HG03432 (cell line): ENCODE data around the gene RBM23.
A peak's percentile ranks its signal among the peaks of the same experiment; 100 is the strongest.

ENCODE experiments used
- ATAC-seq: cut with Tn5 transposase; IDR thresholded peaks from one replicate; pipeline ENCODE4 v1.9.1; 2021; ENCODE audit warnings: mild to moderate bottlenecking, moderate library complexity; ENCODE audit not compliant: unreplicated experiment

Gene RBM23

DNA sequence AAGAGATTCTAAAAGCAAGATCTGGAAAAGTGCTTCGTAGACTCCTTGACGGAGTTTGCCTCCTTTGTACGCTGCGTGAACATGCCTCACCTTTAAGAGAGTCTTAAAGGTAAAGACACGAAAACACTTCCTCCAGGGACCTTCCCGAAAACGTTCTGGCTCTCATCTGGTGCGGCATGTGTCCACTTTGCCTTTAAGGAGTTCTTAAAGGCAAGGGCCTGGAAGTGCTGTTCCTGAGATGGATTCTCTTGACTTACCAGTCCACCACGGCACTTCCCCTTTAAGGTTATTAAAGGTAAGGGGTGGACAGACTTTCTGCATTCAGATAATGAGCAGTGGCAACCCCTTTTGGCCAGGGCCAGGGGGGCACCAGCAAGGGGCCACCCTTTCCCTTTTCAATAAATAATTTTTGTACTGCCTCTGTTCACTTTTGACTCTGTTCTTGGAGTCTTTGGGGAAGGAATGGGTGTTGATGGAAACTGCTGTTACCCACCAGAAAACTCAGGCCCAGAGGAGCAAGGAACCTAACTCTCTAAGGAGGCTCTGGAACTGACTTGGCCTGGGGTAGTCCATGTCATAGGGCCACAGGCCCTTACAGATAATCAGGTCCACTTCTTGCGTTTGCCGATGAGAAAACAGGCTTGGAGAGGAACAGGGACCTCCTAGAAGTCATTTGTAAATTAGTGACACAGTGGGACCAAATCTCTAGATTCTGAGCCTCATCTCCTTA, 31.5 kb downstream of the RBM23 start:
- peak; percentile 35 for ATAC-seq

DNA sequence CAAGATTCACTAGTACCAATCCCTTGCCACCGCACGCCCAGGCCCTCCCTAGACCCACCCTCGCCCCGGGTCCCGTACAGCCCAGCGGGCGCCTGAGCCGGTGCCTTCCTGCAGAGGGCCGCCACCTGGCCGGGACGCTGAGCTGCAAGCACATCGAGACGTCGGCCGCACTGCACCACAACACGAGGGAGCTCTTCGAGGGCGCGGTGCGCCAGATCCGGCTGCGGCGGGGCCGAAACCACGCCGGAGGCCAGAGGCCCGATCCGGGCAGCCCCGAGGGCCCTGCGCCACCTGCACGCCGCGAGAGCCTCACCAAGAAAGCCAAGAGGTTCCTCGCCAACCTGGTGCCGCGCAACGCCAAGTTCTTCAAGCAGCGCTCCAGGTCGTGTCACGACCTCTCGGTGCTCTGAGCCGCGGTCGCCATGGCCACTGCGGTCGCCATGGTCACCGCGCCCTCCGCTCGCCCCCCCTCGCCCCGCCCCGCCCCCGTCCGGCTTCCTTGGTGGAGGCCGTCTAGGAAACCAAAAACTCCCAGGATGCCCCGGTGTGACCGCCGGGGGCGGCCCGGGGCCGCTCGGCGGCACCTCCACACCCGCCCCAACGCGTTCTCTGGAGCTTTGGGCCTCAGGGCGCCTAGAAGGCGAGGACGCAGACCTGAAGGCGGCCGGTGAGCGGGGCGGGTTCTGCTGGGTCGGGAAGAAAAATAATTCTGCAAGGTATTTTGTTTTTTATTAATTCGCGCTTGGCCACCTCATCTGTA, 32.3 kb downstream of the RBM23 start:
- ATAC-seq, result peak; percentile 70

DNA sequence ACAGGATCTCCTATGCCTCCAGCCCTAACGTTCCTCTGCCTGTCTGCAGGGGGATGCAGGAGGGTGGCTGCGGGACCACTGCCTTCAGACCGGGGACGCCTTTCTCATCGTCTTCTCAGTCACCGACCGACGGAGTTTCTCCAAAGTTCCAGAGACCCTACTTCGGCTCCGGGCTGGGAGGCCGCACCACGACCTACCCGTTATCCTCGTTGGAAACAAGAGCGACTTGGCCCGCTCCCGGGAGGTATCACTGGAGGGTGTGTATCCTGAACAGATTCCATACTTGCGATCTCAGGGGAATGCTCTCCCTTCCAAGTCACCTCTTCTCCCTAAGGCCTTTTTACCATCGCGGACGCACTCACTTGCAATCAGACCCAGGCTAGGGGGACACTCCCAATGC, 33.0 kb downstream of the RBM23 start:
- no peak for ATAC-seq

DNA sequence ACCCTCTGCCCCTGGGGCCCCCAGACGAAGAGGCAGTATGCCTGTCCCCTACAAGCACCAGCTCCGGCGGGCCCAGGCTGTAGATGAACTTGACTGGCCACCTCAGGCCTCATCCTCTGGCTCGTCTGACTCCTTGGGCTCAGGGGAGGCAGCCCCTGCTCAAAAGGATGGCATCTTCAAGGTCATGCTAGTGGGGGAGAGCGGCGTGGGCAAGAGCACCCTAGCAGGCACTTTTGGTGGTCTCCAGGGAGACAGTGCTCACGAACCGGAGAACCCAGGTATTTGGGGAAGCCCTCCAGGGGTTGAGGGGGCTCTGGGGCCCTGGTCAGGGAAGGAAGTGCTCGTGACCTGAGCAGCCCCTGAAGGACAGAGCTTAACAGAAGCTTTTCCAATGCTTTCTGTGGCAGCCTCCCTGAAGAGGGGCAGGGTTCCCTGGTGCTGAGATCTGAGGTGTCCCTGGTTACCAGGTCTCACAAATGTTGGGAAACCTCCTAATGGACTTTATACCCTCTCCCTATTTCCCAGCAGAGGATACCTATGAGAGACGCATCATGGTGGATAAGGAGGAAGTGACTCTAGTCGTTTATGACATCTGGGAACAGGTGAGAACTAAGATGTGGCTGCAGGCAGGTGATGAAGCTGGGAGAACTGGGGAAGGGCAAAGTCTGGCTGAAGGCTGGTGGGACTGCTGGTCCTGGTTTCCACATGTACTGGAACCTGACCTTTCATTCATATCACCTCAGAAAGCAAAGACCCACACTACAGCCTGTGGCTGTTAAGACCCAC, 34.0 kb downstream of the RBM23 start:
- ATAC-seq, result no peak

DNA sequence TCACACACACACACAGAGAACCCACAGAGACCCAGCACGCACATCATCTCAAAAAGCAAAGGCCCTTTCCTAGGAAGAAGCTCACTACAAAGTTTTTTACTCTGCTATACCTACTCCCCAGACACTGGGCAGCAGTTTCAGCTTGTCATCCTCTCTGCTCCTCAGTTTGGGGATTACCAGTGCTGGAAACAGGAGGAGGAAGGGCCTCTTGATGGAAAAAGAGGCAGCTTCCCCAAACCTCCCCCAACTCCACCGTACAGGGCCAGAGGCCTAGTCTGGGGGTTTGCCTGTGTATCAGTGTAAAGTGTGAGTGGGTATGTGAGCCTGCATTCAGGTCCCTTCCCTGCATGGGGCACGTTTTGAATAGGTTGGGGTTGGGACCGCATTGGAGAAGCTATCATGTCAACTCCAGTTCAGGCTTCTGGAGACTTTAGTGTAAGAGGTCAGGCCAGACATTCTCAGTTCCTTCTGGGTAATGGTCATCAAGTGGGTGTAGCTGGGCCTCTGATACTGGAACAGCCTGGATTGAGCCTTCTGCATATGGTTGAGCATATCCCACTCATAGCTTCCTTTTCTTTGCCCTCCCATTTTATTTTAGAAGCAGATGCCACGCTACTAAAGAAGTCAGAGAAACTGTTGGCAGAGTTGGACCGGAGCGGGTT, 34.7 kb downstream of the RBM23 start:
- no peak for ATAC-seq

DNA sequence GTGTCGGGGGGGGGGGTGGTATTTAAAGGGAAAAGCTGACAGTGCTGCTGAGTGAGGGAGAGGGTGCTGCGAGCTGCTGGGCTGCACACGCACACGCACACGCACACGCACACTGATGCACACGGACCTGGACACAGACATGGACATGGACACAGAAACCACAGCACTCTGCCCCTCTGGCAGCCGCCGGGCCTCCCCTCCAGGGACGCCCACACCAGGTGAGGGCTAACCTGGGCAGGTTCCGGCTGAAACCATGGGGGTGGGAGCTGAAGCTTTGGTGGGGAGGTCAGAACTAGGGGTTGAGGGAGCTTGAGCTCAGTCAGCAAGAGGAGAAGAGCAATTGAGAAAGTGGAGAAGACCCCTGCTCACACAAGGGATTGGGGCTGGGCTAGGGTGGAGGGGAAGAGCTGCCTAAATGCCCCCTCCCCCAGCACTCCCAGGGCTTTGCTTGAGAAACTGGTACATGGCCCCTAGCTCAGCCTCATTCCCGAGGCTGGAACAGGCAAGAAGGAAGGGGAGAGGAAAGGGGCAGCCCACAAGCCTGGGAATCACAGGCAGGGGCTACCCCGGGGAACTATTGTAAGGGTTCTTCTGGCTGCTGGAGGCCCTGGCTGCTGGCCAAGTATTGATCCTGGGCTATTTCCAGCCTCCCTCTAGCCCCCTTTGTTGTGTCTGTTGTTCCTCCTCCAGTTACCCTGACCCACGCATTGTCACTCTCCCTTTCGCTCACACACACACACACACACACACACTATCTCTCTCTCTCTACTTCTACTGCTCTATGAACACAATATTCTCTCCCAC, 35.6 kb downstream of the RBM23 start, which contains the start of gene REM2:
REM2 (plus strand) TSS at position 50 of the 804 bp plus-strand sequence; CDS start at position 116, 66 bp downstream.
- ATAC-seq, result no peak

DNA sequence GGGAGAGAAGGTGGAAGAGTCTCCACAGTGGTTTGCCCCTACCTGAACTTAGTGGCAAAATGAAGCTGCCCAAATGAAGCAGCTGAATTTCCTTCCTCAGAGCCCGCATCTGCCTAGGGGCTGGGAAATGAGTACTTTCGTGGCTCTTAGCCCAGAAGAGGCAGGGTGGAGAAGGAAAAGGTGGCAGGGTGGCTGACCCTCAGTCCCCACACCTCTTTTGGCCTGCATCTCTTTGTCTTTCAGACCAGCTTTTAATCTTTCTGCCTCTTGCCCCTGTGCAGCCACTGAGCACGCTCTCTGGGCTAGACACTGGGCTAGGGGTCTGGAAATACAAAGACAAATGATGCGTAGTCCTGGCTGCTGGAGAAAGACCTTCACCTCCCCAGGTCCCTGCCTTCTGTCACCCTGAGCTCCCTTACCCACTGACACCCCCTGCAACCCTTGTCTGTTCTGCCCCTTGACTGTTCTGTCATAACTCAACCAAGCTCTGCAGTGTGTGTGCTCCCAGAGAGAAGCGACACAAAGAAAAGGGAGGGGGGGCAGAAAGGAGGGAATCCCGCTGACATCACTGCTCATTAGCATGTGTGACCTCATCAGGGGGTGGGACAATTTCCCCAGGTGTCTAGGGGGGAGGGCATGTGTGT, 36.3 kb downstream of the RBM23 start:
- ATAC-seq, result no peak

DNA sequence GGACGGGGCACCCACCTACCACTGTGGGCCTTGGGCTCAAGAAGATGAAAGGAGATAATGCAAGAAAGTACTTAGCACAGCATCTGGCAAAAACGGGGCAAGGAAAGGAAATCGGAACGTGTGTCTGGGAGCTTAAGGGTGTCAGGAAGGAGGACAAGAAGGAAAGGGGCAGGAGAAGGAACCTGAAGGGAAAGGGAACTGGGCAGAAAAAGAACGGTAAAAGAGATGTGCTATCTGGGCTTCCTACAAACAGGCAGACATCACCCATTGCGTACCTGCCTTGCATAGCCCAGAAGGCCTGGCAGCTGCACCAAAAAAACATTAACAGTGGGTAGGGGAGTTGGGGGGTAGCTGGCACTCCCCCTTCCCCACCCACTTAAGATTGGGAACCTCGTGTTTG, 36.9 kb downstream of the RBM23 start:
- ATAC-seq, result no peak

DNA sequence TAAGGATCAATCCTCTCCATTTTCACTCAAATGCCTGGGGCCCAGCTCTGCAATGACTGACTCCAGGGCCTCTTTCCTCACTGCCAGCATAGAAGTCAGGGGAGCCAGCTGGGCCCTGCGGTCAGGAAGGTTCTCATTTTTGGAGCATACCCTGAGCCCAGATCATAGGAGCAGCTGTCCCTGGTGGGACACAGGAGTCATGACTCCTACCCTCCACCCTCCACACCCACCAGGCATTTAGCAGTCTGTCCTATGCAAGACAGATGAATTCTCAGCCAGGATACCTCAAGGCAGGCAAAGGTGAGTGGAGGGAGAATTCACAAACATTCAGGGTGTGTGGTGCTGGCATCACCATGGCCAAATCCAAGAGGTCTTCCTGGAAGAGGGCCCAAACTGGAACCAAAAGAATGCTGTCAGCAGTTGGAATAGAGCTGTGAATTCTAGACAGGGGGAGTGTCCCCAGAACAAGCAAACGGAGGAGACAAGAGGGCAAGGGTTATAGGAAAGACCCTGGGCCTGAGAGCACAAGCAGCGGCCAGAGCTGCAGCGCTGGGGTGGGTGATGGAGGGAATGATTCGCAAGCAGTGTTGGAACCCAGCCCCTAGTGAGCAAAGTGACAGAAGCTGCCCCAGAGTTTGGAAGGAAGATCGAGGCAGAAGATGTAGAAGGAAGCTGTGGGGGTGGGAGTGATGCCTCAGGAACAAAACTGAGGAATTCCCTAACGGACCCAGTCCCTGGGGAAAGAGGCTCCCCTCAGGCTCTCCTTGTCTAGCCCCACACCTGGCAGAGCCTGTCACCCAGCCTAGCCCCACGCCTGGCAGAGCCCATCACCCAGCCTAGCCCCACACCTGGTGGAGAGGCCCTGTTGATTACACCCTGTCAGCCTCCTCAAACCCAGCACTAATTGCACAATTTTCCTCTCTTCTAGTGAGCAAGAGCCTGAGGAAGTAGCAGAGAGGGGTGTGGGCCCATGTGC, 40.4 kb downstream of the RBM23 start:
- ATAC-seq, result no peak

DNA sequence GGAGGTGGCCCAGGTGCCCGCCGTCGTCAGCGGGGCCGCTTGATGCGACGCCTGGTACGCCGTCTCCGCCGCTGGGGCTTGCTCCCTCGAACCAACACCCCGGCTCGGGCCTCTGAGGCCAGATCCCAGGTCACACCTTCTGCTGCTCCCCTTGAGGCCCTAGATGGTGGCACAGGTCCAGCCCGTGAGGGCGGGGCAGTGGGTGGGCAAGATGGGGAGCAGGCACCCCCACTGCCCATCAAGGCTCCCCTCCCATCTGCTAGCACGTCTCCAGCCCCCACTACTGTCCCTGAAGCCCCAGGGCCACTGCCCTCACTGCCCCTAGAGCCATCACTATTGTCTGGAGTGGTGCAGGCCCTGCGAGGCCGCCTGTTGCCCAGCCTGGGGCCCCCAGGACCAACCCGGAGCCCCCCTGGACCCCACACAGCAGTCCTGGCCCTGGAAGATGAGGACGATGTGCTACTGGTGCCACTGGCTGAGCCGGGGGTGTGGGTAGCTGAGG, 41.9 kb downstream of the RBM23 start:
- no peak for ATAC-seq

DNA sequence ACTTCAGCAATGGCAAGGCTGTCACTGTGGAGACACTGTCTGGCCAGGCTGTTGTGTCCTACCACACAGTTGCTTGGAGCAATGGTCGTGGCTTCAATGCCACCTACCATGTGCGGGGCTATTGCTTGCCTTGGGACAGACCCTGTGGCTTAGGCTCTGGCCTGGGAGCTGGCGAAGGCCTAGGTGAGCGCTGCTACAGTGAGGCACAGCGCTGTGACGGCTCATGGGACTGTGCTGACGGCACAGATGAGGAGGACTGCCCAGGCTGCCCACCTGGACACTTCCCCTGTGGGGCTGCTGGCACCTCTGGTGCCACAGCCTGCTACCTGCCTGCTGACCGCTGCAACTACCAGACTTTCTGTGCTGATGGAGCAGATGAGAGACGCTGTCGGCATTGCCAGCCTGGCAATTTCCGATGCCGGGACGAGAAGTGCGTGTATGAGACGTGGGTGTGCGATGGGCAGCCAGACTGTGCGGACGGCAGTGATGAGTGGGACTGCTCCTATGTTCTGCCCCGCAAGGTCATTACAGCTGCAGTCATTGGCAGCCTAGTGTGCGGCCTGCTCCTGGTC, 43.1 kb downstream of the RBM23 start:
- no peak for ATAC-seq

DNA sequence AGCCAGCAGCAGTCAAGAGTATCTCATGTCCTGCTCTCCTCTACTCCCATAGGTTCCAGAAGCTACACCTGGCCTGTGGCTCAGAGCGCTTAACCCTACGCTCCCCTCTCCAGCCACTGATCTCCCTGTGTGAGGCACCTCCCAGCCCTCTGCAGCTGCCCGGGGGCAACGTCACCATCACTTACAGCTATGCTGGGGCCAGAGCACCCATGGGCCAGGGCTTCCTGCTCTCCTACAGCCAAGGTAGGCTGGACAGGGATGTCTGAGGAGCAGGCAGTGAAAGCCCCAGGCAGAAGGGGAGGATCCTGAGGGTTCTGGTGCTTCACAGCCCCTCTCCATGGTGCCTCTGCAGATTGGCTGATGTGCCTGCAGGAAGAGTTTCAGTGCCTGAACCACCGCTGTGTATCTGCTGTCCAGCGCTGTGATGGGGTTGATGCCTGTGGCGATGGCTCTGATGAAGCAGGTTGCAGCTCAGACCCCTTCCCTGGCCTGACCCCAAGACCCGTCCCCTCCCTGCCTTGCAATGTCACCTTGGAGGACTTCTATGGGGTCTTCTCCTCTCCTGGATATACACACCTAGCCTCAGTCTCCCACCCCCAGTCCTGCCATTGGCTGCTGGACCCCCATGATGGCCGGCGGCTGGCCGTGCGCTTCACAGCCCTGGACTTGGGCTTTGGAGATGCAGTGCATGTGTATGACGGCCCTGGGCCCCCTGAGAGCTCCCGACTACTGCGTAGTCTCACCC, 43.8 kb downstream of the RBM23 start:
- no peak for ATAC-seq

DNA sequence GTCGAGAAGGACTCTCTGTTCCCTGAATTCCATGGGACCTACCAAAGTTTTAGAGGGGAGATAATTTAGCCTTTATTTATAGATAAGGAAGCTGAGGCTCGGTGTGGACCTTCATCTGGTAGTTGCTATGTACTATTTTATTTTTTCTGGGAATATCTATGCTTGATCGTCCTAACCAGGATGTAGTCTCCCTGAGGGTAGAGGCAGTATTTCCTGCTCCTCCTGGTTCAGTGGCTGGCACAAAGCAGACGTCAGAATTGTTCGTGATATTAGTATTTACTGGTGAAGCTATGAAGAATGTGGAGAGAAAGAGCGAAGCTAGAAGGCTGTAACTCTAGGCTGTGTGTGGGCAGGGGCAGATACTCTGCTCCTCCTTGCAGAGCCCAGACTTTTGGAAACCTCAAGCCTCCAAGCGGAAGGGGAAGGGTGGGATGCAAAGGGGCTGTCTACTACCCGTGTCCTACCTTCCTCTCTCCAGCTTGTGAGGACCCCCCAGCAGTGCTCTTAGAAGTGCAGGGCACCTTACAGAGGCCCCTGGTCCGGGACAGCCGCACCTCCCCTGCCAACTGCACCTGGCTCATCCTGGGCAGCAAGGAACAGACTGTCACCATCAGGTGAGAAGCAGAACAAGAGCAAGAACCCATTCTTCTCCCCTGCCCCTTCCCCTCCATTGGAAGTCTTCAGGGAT, 46.0 kb downstream of the RBM23 start:
- ATAC-seq, result no peak

DNA sequence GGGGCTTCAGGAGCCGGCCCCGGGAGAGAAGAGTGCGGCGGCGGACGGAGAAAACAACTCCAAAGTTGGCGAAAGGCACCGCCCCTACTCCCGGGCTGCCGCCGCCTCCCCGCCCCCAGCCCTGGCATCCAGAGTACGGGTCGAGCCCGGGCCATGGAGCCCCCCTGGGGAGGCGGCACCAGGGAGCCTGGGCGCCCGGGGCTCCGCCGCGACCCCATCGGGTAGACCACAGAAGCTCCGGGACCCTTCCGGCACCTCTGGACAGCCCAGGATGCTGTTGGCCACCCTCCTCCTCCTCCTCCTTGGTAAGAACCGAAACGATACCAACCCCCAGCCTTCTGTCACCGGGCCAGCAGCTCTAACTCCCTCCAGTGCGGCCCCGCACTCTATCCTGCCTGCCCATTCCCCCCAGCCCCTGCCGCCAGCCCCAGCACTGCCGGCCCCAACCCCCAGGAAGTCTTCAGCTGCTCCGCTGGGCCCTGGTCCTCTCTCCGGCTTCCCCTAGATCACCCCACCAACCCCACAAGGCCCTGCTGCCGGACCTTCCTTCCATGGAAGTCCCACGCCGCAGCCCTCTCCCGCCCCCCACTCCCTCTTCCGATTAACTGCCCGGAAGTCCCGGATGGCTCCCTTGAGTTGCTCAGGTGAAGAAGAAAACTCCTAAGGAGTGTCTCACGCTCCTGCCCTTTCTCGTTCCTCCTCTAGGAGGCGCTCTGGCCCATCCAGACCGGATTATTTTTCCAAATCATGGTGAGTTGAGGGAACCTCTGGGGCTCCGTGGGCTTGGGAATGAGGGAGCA, 46.7 kb downstream of the RBM23 start:
- peak; percentile 22 for ATAC-seq

DNA sequence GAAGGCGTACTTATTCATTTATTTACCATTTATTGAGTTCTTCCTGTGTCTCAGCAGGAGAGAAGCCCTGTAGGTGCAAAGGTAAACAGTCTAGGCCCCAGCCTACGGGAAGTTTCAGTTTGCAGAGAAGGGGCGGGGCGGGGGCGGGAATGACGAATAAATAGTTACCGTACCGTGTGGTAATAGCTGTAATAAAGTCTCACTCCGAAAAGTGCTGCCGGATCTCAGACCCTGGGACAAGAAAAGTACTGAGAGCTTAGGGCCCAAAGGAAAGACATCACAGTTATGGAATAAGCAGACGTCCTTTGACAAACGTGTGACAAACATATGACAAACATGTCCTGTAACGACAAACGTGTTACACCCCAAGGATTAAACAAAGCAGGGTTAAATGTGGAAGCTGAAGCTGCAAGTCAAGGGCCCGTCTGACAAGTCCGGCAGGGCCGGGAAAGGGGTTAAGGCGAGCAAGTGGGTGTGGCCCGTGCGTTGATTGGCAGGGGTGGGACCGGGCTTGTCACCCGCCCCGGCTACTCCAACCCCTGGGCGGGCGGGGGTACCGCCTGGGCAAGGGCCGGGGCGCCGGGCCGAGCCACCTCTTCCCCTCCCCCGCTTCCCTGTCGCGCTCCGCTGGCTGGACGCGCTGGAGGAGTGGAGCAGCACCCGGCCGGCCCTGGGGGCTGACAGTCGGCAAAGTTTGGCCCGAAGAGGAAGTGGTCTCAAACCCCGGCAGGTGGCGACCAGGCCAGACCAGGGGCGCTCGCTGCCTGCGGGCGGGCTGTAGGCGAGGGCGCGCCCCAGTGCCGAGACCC, 47.5 kb downstream of the RBM23 start, which contains the start of gene LRP10:
LRP10 (plus strand) TSS at position 517 of the 809 bp plus-strand sequence. CDS start 564 bp downstream, outside the sequence.
- ATAC-seq, result peak; percentile 84
